IMR-90 (cell line): ENCODE measurements around the gene VSIG10L. TPM values are rescaled to one million over a fixed set of nuclear protein-coding genes. Genes with fewer than 3 reads are reported as not detected.

Experiments
- ATAC-seq: fragments of 200-7000 bp; cut with Tn5 transposase; 2 replicates; pipeline ENCODE4 v1.9.1; 2020; ENCODE audit warnings: low read depth, mild to moderate bottlenecking, moderate library complexity
- BruUV-seq: library from RNA; stranded (reverse); fragments of 400-500 nt; replicated peaks from 2 replicates; lab custom pipeline; 2021; lab: Mats Ljungman, UMichigan
- CTCF ChIA-PET: fragments of 300-600 bp; formaldehyde crosslinking; extraction: SDS; loops from one replicate; lab custom pipeline; 2021; ENCODE audit warnings: antibody characterized with exemption; lab: Yijun Ruan, JAX
- POLR2A ChIA-PET: fragments of 300-600 bp; sonication (Branson Sonifier 250); formaldehyde crosslinking; loops from one replicate; lab custom pipeline; 2022; ENCODE audit warnings: antibody characterized with exemption; ENCODE audit not compliant: unreplicated experiment; lab: Charles Lee
- DNase-seq: peaks from one replicate; pipeline ENCODE4 v3.0.0; 2013
- H2AFZ ChIP-seq: replicated peaks from 2 replicates; pipeline ENCODE3; 2013; ENCODE audit warnings: low read length, mild to moderate bottlenecking; ENCODE audit not compliant: poor library complexity
- H2AK5ac ChIP-seq: 2 replicates; pipeline ENCODE4 v1.6.1; 2013; ENCODE audit warnings: low read depth, low read length, inconsistent platforms
- H2AK9ac ChIP-seq: replicated peaks from 2 replicates; pipeline ENCODE3; 2013; ENCODE audit warnings: mild to moderate bottlenecking, low read depth, low read length, moderate library complexity; ENCODE audit not compliant: poor library complexity
- H2BK120ac ChIP-seq: 2 replicates; pipeline ENCODE4 v1.6.1; 2013; ENCODE audit warnings: low read depth, low read length, inconsistent platforms
- H2BK15ac ChIP-seq: 3 replicates; pipeline ENCODE4 v1.6.1; 2013; ENCODE audit warnings: low read depth, low read length, inconsistent platforms
- H2BK20ac ChIP-seq: 2 replicates; pipeline ENCODE4 v1.6.1; 2013; ENCODE audit warnings: low read depth, mild to moderate bottlenecking, inconsistent platforms, low read length, moderate library complexity
- H2BK5ac ChIP-seq: 2 replicates; pipeline ENCODE4 v1.6.1; 2013; ENCODE audit warnings: mild to moderate bottlenecking, low read depth, low read length, inconsistent platforms; ENCODE audit not compliant: poor library complexity, severe bottlenecking
- H3K14ac ChIP-seq: replicated peaks from 2 replicates; pipeline ENCODE4 v1.6.1; 2013; ENCODE audit warnings: low read depth, low read length, inconsistent platforms
- H3K18ac ChIP-seq: 2 replicates; pipeline ENCODE4 v1.6.1; 2013; ENCODE audit warnings: low read depth, low read length, control low read depth
- H3K23ac ChIP-seq: 2 replicates; pipeline ENCODE4 v1.6.1; 2013; ENCODE audit warnings: low read depth, low read length, inconsistent platforms
- H3K27ac ChIP-seq: 2 replicates; pipeline ENCODE4 v1.5.1; 2013; ENCODE audit warnings: mild to moderate bottlenecking, control low read depth, low read length; ENCODE audit not compliant: insufficient read depth
- H3K27me3 ChIP-seq: 2 replicates; pipeline ENCODE4 v1.6.1; 2013; ENCODE audit warnings: low read length; ENCODE audit not compliant: control insufficient read depth, insufficient read depth
- H3K36me3 ChIP-seq: 2 replicates; pipeline ENCODE4 v1.6.1; 2013; ENCODE audit warnings: low read length, mixed read lengths; ENCODE audit not compliant: control insufficient read depth, insufficient read depth
- H3K4ac ChIP-seq: 2 replicates; pipeline ENCODE4 v1.6.1; 2013; ENCODE audit warnings: low read depth, low read length, inconsistent platforms
- H3K4me1 ChIP-seq: 2 replicates; pipeline ENCODE4 v1.6.1; 2013; ENCODE audit warnings: low read length, mixed read lengths; ENCODE audit not compliant: control insufficient read depth, insufficient read depth
- H3K4me2 ChIP-seq: 2 replicates; pipeline ENCODE4 v1.6.1; 2013; ENCODE audit warnings: low read depth, mild to moderate bottlenecking, control low read depth, low read length, moderate library complexity
- H3K4me3 ChIP-seq: 2 replicates; pipeline ENCODE4 v1.5.1; 2013; ENCODE audit warnings: low read depth, mild to moderate bottlenecking, control low read depth, low read length, moderate library complexity; ENCODE audit not compliant: insufficient read depth
- H3K56ac ChIP-seq: 2 replicates; pipeline ENCODE4 v1.6.1; 2013; ENCODE audit warnings: low read length, inconsistent platforms; ENCODE audit not compliant: insufficient read depth; ENCODE audit errors: extremely low read depth
- H3K79me1 ChIP-seq, 2 experiments: 2 replicates each; pipeline ENCODE4 v1.6.1; 2013; ENCODE audit warnings: low read length in 2 of 2, inconsistent platforms in 1 of 2, low read depth in 1 of 2
- H3K9ac ChIP-seq: 2 replicates; pipeline ENCODE4 v1.6.1; 2013; ENCODE audit warnings: low read depth, low read length, control low read depth
- H3K9me1 ChIP-seq: 2 replicates; pipeline ENCODE4 v1.6.1; 2013; ENCODE audit warnings: low read length, inconsistent platforms; ENCODE audit not compliant: insufficient read depth
- H3K9me3 ChIP-seq: 2 replicates; pipeline ENCODE4 v1.6.1; 2013; ENCODE audit warnings: low read length; ENCODE audit not compliant: control insufficient read depth, insufficient read depth
- H4K20me1 ChIP-seq: 2 replicates; pipeline ENCODE4 v1.6.1; 2013; ENCODE audit warnings: low read length, inconsistent platforms; ENCODE audit not compliant: insufficient read depth
- H4K5ac ChIP-seq: 2 replicates; pipeline ENCODE4 v1.6.1; 2013; ENCODE audit warnings: mild to moderate bottlenecking, low read depth, low read length, control low read depth
- H4K8ac ChIP-seq, 2 experiments: 2 replicates each; pipeline ENCODE4 v1.6.1; 2013; ENCODE audit warnings: low read depth in 2 of 2, low read length in 2 of 2, control low read depth in 1 of 2, inconsistent platforms in 1 of 2
- H4K91ac ChIP-seq: 2 replicates; pipeline ENCODE4 v1.6.1; 2013; ENCODE audit warnings: low read depth, low read length, inconsistent platforms; ENCODE audit not compliant: insufficient read depth
- CTCF ChIP-seq: conservative IDR thresholded peaks from 2 replicates; pipeline ENCODE4 v1.5.1; 2012; ENCODE audit warnings: mild to moderate bottlenecking, low read depth, low read length, improper control_type of control experiment
- MAZ ChIP-seq: IDR thresholded peaks from 2 replicates; pipeline ENCODE4 v1.6.1; 2012; ENCODE audit warnings: low read depth, mild to moderate bottlenecking, low read length, improper control_type of control experiment, moderate library complexity, borderline replicate concordance
- MXI1 ChIP-seq: IDR thresholded peaks from 2 replicates; pipeline ENCODE4 v1.6.1; 2012; ENCODE audit warnings: low read depth, mild to moderate bottlenecking, low read length, moderate library complexity, borderline replicate concordance
- NFE2L2 ChIP-seq: fragments of 150-350 bp; IDR thresholded peaks from 2 replicates; pipeline ENCODE4 v1.6.1; 2016; ENCODE audit warnings: low read depth, mild to moderate bottlenecking, low read length
- POLR2A ChIP-seq: IDR thresholded peaks from 2 replicates; pipeline ENCODE4 v1.6.1; 2012; ENCODE audit warnings: mild to moderate bottlenecking, low read depth, low read length
- RAD21 ChIP-seq: IDR thresholded peaks from 2 replicates; pipeline ENCODE4 v1.6.1; 2012; ENCODE audit warnings: low read length, improper control_type of control experiment
- RFX5 ChIP-seq: IDR thresholded peaks from 2 replicates; pipeline ENCODE4 v1.8.0; 2012; ENCODE audit warnings: low read depth, mild to moderate bottlenecking, low read length, moderate library complexity
- USF2 ChIP-seq: fragments of 150-350 bp; IDR thresholded peaks from 2 replicates; pipeline ENCODE4 v1.6.1; 2017; ENCODE audit warnings: mild to moderate bottlenecking, antibody characterized with exemption, low read length, low read depth
- WGBS, 2 experiments: methylation state at CpG; one replicate each; pipeline versions ENCODE4 v1.1.5 to v1.1.7; 2013; ENCODE audit warnings: missing lambda C conversion rate in 2 of 2; ENCODE audit not compliant: insufficient read length in 1 of 2; ENCODE audit errors: extremely low coverage in 2 of 2; 5-methylcytosine and 5-hydroxymethylcytosine counted together
- dilution Hi-C: fragments of 300-500 bp; cut with HindIII; formaldehyde crosslinking; loops from one replicate; pipeline ENCODE4 v1.14.3; 2018; ENCODE audit warnings: low sequenced_read_pairs; ENCODE audit not compliant: unreplicated experiment
- in situ Hi-C: fragments of 300-500 bp; cut with MboI; formaldehyde crosslinking; loops from 3 replicates; pipeline ENCODE4 v1.14.3; 2019; ENCODE audit warnings: low sequenced_read_pairs, inconsistent platforms, mixed read lengths
- intact Hi-C: fragments of 100-400 bp; cut with micrococcal nuclease; formaldehyde crosslinking; loops from 2 replicates; pipeline ENCODE4 v1.10.0; 2022
- polyA plus RNA-seq, 3 experiments: library from polyadenylated mRNA; depleted of rRNA; stranded (reverse); fragments of >200 nt; gene quantifications; 2 replicates each; pipeline ENCODE4 v1.2.3, GENCODE V29; 2012; ENCODE audit warnings: low replicate concordance in 1 of 3
- total RNA-seq: library from RNA; depleted of rRNA; stranded (reverse); fragments of >200 nt; gene quantifications from 2 replicates; pipeline ENCODE4 v1.2.3, GENCODE V29; 2012

VSIG10L gene
- total and polyA plus RNA-seq, 2 of the 4 experiments (the other 2 are of a cell fraction), result 0.18 to 1.2 TPM

- Histone ChIP-seq H3K9ac (no peak overlapping the region), H3K36me3 (no peaks in the 10 kb centered on the region), H3K23ac (no peak overlapping the region), H2AK9ac (no peak overlapping the region), H3K79me1 (no peaks in the 10 kb centered on the region), H2BK20ac (no peak overlapping the region), H2AFZ (no peak overlapping the region), H3K9me1 (no peaks in the 10 kb centered on the region), H3K9me3 (no peaks in the 10 kb centered on the region), H3K4me2 (no peak overlapping the region), H2BK15ac (no peak overlapping the region), H3K56ac (no peak overlapping the region), H2AK5ac (no peak overlapping the region), H2BK5ac (no peak overlapping the region), H3K4me1 (no peaks in the 10 kb centered on the region), H3K27me3 (no peaks in the 10 kb centered on the region), H3K14ac (no peak overlapping the region), H4K91ac (no peak overlapping the region), H4K8ac (no peak overlapping the region), H4K20me1 (no peaks in the 10 kb centered on the region), H3K4me3 (no peak overlapping the region), H3K4ac (no peak overlapping the region), H2BK120ac (no peak overlapping the region), H4K5ac (no peak overlapping the region), H3K18ac (no peak overlapping the region), H3K27ac (no peak overlapping the region)
- BruUV-seq, result no TSS peak
- ATAC-seq (no peak), DNase-seq (no peak)
- 47% methylated on average over 3 of the region's 14 CpGs; no CpG with 5 or more reads in 1 of the 2 experiments for WGBS, 2 experiments
- no peak for TF ChIP-seq MAZ
- TF ChIP-seq USF2, result no peak
- TF ChIP-seq POLR2A, result no peak
- no peak for TF ChIP-seq CTCF
- TF ChIP-seq NFE2L2, result no peak
- no peak for TF ChIP-seq RFX5
- no peak for TF ChIP-seq RAD21
- no peak for TF ChIP-seq MXI1
- dilution Hi-C loops, result no loop called here
- intact Hi-C loops, result no loop called here
- ChIA-PET POLR2A (no interaction called here), CTCF (no interaction called here)
- in situ Hi-C loops, result no loop called here
These were observed 20.1 kb downstream of the VSIG10L start for GRCh38 chr19:51321799-51322198.
